Esophagus squamous epithelium (tissue), 5 donors: ENCODE measurements around the gene IGSF9. TPM values are rescaled to one million over a fixed set of nuclear protein-coding genes. Genes with fewer than 3 reads are reported as not detected.

ENCODE experiments used
- DNase-seq: peaks from one replicate; lab custom pipeline; 2025; lab: John Stamatoyannopoulos, UW
- H3K27ac ChIP-seq, 4 donors: fragments of 200-600 bp; sonication (generic); one replicate each; pipeline ENCODE4 v1.5.1; 2016 to 2019; ENCODE audit warnings: mild to moderate bottlenecking in 1 of 4
- H3K27me3 ChIP-seq, 4 donors: fragments of 200-600 bp; sonication (generic); 1 replicate in 3 of 4; 2 replicates in 1 of 4; pipeline versions ENCODE4 v1.5.1 to v1.6.0; 2017 to 2021; ENCODE audit warnings: antibody characterized with exemption in 1 of 4
- H3K36me3 ChIP-seq, 3 donors: fragments of 200-600 bp; sonication (generic); one replicate each; pipeline ENCODE4 v1.5.1; 2016 to 2019
- H3K4me1 ChIP-seq, 3 donors: fragments of 200-600 bp; sonication (generic); one replicate each; pipeline ENCODE4 v1.5.1; 2017 to 2019
- H3K4me3 ChIP-seq, 4 donors: fragments of 200-600 bp; sonication (generic); 1 replicate in 3 of 4; 2 replicates in 1 of 4; pipeline ENCODE4 v1.5.1; 2016 to 2019; ENCODE audit warnings: mild to moderate bottlenecking in 2 of 4, moderate library complexity in 1 of 4
- H3K9me3 ChIP-seq, 3 donors: fragments of 200-600 bp; sonication (generic); one replicate each; pipeline ENCODE4 v1.5.1; 2016 to 2019
- CTCF ChIP-seq, 6 experiments: fragments of 450-650 bp in 4 of 6; fragments of 200-600 bp in 2 of 6; sonication (generic) in 2 of 6; IDR thresholded peaks; one replicate each; pipeline ENCODE4 v1.5.1; 2016 to 2019; ENCODE audit warnings: antibody characterized with exemption in 6 of 6, mild to moderate bottlenecking in 4 of 6, moderate library complexity in 4 of 6
- POLR2A ChIP-seq, 4 donors: fragments of 450-650 bp; IDR thresholded peaks; one replicate each; pipeline ENCODE4 v1.6.1; 2017; ENCODE audit warnings: antibody characterized with exemption in 4 of 4, mild to moderate bottlenecking in 4 of 4, moderate library complexity in 3 of 4
- WGBS, 2 donors: methylation state at CpG; one replicate each; pipeline ENCODE4 v1.1.5; 2018; 5-methylcytosine and 5-hydroxymethylcytosine counted together
- intact Hi-C: fragments of 100-400 bp; cut with DNase I; formaldehyde crosslinking; loops from one replicate; pipeline ENCODE4 v1.15.0; 2022
- total RNA-seq, 4 donors: library from RNA; depleted of rRNA; stranded (reverse); fragments of >200 nt; gene quantifications; one replicate each; pipeline ENCODE4 v1.1.0, GENCODE V29; 2016
- donor health status: DM: yes; HTN: yes; CAD: no.

The IGSF9 gene
- total RNA-seq, 4 donors from 2014 or later = 4.2 to 12.0 (median 8.8) TPM

GRCh38 chr1:159943908-159944622 lies 1.3 kb downstream of the IGSF9 start:
- Histone ChIP-seq H3K4me3 (peak overlapping the region in 3 of 4 donors; percentile 52 to 73 (median 59)), H3K27ac (peak overlapping the region; percentile 30 to 90 (median 82)), H3K4me1 (peaks cover 21 to 94% (median 36%) of the 10 kb centered on the region in 3 donors), H3K9me3 (no peaks in the 10 kb centered on the region), H3K27me3 (peaks cover 0 to 46% (median 0%) of the 10 kb centered on the region in 4 donors), H3K36me3 (no peaks in the 10 kb centered on the region)
- TF ChIP-seq POLR2A (IDR thresholded peaks at IDR 0.05) = no peak
- no peak for TF ChIP-seq CTCF (IDR thresholded peaks at IDR 0.05)
- DNase-seq = no peak
- WGBS, 2 donors = 50 to 70% methylated on average over 4 to 7 of the region's 9 CpGs
- intact Hi-C loops = no loop called here

DNA sequence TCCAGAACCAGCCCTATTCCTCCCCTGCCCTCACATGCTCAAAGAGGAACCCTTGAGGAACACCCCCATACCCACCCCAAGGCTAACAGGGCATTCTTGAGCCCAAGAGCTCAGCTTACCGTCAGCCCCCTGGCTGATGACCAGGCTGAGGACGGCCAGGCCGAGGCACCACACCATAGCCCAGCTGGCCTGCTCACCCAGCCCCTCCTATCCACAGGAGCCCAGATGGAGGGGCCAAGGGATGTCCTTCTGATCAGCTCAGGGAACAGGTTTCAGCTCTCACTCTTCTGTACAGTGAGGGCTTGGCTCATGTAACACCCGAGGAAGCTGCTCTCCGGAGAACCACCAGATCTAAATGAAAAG lies 2.2 kb downstream of the IGSF9 start:
- H3K27ac ChIP-seq = peak overlapping the region in 3 of 4 donors; percentile 81 to 90 (median 84)
- no peak for DNase-seq
- WGBS, 2 donors = 49 to 71% methylated on average over 3 to 4 of the region's 5 CpGs

GRCh38 chr1:159942632-159943277 lies 2.7 kb downstream of the IGSF9 start:
- peak overlapping the region in 2 of 4 donors; percentile 84 to 90 for H3K27ac ChIP-seq
- WGBS, 2 donors = 65 to 74% methylated on average over 4 to 13 of the region's 15 CpGs
- no peak overlapping the region for H3K4me3 ChIP-seq
- H3K9me3 ChIP-seq = no peaks in the 10 kb centered on the region
- peaks cover 21 to 98% (median 42%) of the 10 kb centered on the region in 3 donors for H3K4me1 ChIP-seq
- H3K27me3 ChIP-seq = peaks cover 0 to 46% (median 0%) of the 10 kb centered on the region in 4 donors
- H3K36me3 ChIP-seq = no peaks in the 10 kb centered on the region
- no peak for DNase-seq
- intact Hi-C loops = no loop called here
- no peak for TF ChIP-seq POLR2A (IDR thresholded peaks at IDR 0.05)
- no peak for TF ChIP-seq CTCF (IDR thresholded peaks at IDR 0.05)

More for the DNA sequence above, 2.2 kb downstream of the IGSF9 start:
- Histone ChIP-seq H3K27me3 (peaks cover 0 to 46% (median 0%) of the 10 kb centered on the region in 4 donors), H3K9me3 (no peaks in the 10 kb centered on the region), H3K36me3 (no peaks in the 10 kb centered on the region), H3K4me3 (no peak overlapping the region), H3K4me1 (peaks cover 21 to 94% (median 39%) of the 10 kb centered on the region in 3 donors)
- intact Hi-C loops = no loop called here
- TF ChIP-seq POLR2A (IDR thresholded peaks at IDR 0.05) (no peak), CTCF (IDR thresholded peaks at IDR 0.05) (no peak)

GRCh38 chr1:159941591-159942560 lies 3.5 kb downstream of the IGSF9 start:
- 51 to 73% methylated on average over 2 to 6 of the region's 15 CpGs for WGBS, 2 donors
- Histone ChIP-seq H3K9me3 (no peaks in the 10 kb centered on the region), H3K4me1 (peaks cover 26 to 100% (median 48%) of the 10 kb centered on the region in 3 donors), H3K36me3 (no peaks in the 10 kb centered on the region), H3K27me3 (peaks cover 0 to 52% (median 0%) of the 10 kb centered on the region in 4 donors), H3K27ac (peak overlapping the region in 1 of 4 donors; percentile 19), H3K4me3 (no peak overlapping the region)
- no peak for DNase-seq
- TF ChIP-seq CTCF (IDR thresholded peaks at IDR 0.05) (no peak), POLR2A (IDR thresholded peaks at IDR 0.05) (no peak)
- intact Hi-C loops = no loop called here
